ENCODE measurements around the gene PMEPA1. TPM values are rescaled to one million over a fixed set of nuclear protein-coding genes. Genes with fewer than 3 reads are reported as not detected.

Gene PMEPA1
- total and polyA plus RNA-seq, 3 experiments from 2014 or later = 0.30 to 4.4 (median 3.8) TPM

DNA sequence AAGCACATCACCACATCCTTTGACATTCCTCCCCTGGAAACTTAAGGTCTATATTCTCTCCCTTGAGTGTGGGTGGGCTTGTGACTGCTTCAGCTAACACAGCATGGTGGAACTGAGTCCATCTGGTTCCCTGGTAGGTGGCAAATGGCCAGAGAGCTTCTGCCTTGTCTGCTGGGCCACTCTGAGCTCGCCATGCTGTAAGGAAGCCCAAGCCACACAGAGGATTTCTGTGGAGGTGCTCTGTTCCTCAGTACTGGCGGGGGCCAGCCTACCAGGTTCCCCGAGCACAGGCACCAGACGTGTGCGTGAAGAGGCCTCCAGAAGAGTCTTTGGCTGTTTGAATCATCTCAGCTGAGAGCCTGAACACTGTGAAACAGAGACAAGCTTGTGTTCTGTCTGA lies 41.6 kb upstream of the PMEPA1 start:
- Histone ChIP-seq H3K4me1 (ENCODE audit: insufficient read depth, low read length) (peaks cover 4% of the 10 kb centered on the region), H3K27ac (ENCODE audit: low read depth, low read length) (no peak overlapping the region), H3K4me3 (ENCODE audit: low read length) (no peak overlapping the region), H3K27me3 (ENCODE audit: insufficient read depth, low read length, poor library complexity, severe bottlenecking) (peaks cover 4% of the 10 kb centered on the region), H3K9me3 (ENCODE audit: low read length) (no peaks in the 10 kb centered on the region), H3K36me3 (ENCODE audit: insufficient read depth, low read length) (no peaks in the 10 kb centered on the region)
- Mint-ChIP-seq H3K36me3 (no peaks in the 10 kb centered on the region), H3K27ac (no peak overlapping the region), H3K4me1 (peaks cover 10 to 14% (median 13%) of the 10 kb centered on the region in 3 donors), H3K27me3 (peaks cover 32 to 57% of the 10 kb centered on the region in 2 donors), H3K9me3 (peaks cover 0 to 2% (median 0%) of the 10 kb centered on the region in 5 donors), H3K4me3 (no peak overlapping the region)
- ChIA-PET POLR2A (no interaction called here), CTCF (no interaction called here)
- DNase-seq = no peak

DNA sequence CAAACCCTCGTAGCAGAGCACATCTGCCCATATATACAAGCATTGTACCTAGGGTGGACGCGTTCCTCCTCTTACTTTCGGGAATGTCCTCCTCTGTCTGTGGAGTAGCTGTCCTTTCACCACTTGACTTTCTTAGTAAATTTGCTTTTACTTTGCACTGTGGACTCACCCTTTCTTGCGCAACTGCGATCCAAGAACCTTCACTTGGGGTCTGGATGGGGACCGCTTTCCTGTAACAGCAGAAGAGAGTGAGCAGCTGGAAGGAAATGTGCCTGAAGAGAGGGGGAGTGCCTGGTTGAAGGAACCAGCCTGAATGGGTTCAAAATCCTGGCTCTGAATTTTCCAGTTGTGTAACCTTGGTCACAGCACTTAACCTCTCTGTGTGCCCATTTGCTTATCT lies 40.1 kb upstream of the PMEPA1 start:
- H3K27ac Mint-ChIP-seq = no peak overlapping the region

GRCh38 chr20:57749131-57749690 lies 39.4 kb upstream of the PMEPA1 start:
- ChIA-PET POLR2A (no interaction called here), CTCF (interaction anchor here (0.9 kb wide), 1 partner anchor 13 kb away, joined by 3 read pairs; no protein-coding TSS in a partner anchor)
- H3K9me3 Mint-ChIP-seq = no peaks in the 10 kb centered on the region
- peak overlapping the region; percentile 37 for H3K4me3 ChIP-seq (ENCODE audit: low read length)
- no peaks in the 10 kb centered on the region for H3K36me3 Mint-ChIP-seq
- H3K36me3 ChIP-seq (ENCODE audit: insufficient read depth, low read length) = no peaks in the 10 kb centered on the region
- no peak for DNase-seq
- H3K9me3 ChIP-seq (ENCODE audit: low read length) = no peaks in the 10 kb centered on the region
- peaks cover 4% of the 10 kb centered on the region for H3K4me1 ChIP-seq (ENCODE audit: insufficient read depth, low read length)
- H3K27ac ChIP-seq (ENCODE audit: low read depth, low read length) = no peak overlapping the region
- peaks cover 10 to 14% (median 13%) of the 10 kb centered on the region in 3 donors for H3K4me1 Mint-ChIP-seq
- peaks cover 4% of the 10 kb centered on the region for H3K27me3 ChIP-seq (ENCODE audit: insufficient read depth, low read length, poor library complexity, severe bottlenecking)
- H3K27me3 Mint-ChIP-seq = peaks cover 28 to 46% of the 10 kb centered on the region in 2 donors
- H3K27ac Mint-ChIP-seq = peak overlapping the region in 2 of 8 donors; percentile 43 to 52
- peak overlapping the region in 6 of 7 donors; percentile 40 to 77 (median 70) for H3K4me3 Mint-ChIP-seq

More for the DNA sequence above, 40.1 kb upstream of the PMEPA1 start:
- Mint-ChIP-seq H3K27me3 (peaks cover 28 to 49% of the 10 kb centered on the region in 2 donors), H3K9me3 (no peaks in the 10 kb centered on the region), H3K4me3 (no peak overlapping the region), H3K36me3 (no peaks in the 10 kb centered on the region), H3K4me1 (peaks cover 10 to 14% (median 13%) of the 10 kb centered on the region in 3 donors)
- H3K9me3 ChIP-seq (ENCODE audit: low read length) = no peaks in the 10 kb centered on the region
- peaks cover 4% of the 10 kb centered on the region for H3K27me3 ChIP-seq (ENCODE audit: insufficient read depth, low read length, poor library complexity, severe bottlenecking)
- H3K36me3 ChIP-seq (ENCODE audit: insufficient read depth, low read length) = no peaks in the 10 kb centered on the region
- H3K4me3 ChIP-seq (ENCODE audit: low read length) = no peak overlapping the region
- POLR2A ChIA-PET = no interaction called here
- CTCF ChIA-PET = interaction anchor here (0.9 kb wide), 1 partner anchor 12 kb away, joined by 3 read pairs; no protein-coding TSS in a partner anchor
- no peak for DNase-seq
- H3K27ac ChIP-seq (ENCODE audit: low read depth, low read length) = no peak overlapping the region
- H3K4me1 ChIP-seq (ENCODE audit: insufficient read depth, low read length) = peaks cover 4% of the 10 kb centered on the region

DNA sequence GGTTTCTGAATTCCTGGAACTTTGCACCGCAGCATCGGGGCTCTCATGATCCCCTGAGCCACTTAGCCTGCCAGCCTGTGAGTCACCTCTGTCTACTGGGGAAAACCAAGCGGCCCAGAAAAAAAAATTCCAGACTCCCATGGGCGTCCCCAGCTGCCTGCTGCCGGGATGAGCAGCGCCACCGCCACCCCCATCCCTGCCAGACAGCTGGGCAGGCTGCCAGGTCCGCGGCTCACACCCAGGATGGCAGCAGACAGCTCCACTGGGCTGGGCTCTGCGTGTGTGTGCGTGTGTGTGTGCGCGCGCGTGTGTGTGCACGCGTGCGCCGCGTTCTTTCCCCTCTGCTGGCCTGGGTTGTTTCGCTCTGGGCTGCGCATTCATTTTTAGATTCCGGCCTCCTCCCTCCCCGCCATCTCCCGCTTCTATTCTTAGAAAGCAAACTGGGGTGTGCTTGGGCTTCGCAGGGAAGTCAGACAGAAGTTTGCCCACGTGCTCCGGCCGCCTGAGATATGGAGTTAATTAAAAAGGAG lies 38.9 kb upstream of the PMEPA1 start:
- POLR2A ChIA-PET = no interaction called here
- H3K27me3 Mint-ChIP-seq = peaks cover 28 to 42% of the 10 kb centered on the region in 2 donors
- peak overlapping the region; percentile 37 for H3K4me3 ChIP-seq (ENCODE audit: low read length)
- no peaks in the 10 kb centered on the region for H3K9me3 ChIP-seq (ENCODE audit: low read length)
- CTCF ChIA-PET = no interaction called here
- H3K27ac Mint-ChIP-seq = peak overlapping the region in 6 of 8 donors; percentile 34 to 83 (median 60)
- H3K4me1 ChIP-seq (ENCODE audit: insufficient read depth, low read length) = peaks cover 4% of the 10 kb centered on the region
- no peaks in the 10 kb centered on the region for H3K9me3 Mint-ChIP-seq
- peaks cover 4% of the 10 kb centered on the region for H3K27me3 ChIP-seq (ENCODE audit: insufficient read depth, low read length, poor library complexity, severe bottlenecking)
- no peaks in the 10 kb centered on the region for H3K36me3 Mint-ChIP-seq
- no peak overlapping the region for H3K27ac ChIP-seq (ENCODE audit: low read depth, low read length)
- H3K4me1 Mint-ChIP-seq = peaks cover 10 to 14% (median 13%) of the 10 kb centered on the region in 3 donors
- H3K4me3 Mint-ChIP-seq = peak overlapping the region; percentile 40 to 83 (median 73)
- peak; percentile 15 to 68 (median 36) for DNase-seq
- H3K36me3 ChIP-seq (ENCODE audit: insufficient read depth, low read length) = no peaks in the 10 kb centered on the region

DNA sequence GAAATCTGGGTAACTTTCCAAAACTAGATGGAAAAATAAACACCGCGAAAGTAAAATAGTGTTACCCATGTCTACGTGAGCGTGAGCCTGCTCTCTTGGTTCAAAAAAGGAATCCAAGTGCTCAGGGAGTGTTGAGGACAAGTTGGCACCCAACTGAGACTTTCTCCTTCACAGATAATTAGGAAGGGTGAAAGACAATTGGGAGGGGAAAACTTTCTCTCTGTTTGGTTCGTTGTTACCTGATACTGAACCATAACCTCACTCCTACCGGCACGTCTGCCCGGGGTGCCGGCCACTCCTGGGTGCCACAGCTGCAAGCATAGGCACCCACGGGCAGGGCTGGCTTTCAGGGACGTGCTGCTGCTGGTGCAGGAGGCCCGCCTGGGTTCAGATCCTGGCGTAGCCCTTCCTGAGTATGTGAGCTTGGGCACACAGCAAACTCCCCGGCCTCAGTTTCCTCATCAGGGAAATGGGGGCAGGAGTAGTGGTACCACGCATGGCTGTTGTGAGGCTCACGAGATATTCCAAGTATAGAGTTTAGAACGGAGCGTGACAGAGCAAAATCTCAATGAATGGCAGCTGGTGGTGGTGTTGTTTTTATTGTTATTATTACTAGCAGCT lies 38.2 kb upstream of the PMEPA1 start:
- Mint-ChIP-seq H3K9me3 (peaks cover 0 to 3% (median 0%) of the 10 kb centered on the region in 5 donors), H3K36me3 (no peaks in the 10 kb centered on the region), H3K27ac (peak overlapping the region in 2 of 8 donors; percentile 34 to 60), H3K27me3 (peaks cover 26 to 37% of the 10 kb centered on the region in 2 donors), H3K4me3 (peak overlapping the region in 4 of 7 donors; percentile 12 to 73 (median 68)), H3K4me1 (peaks cover 10 to 14% (median 13%) of the 10 kb centered on the region in 3 donors)
- ChIA-PET CTCF (no interaction called here), POLR2A (no interaction called here)
- Histone ChIP-seq H3K9me3 (ENCODE audit: low read length) (no peaks in the 10 kb centered on the region), H3K36me3 (ENCODE audit: insufficient read depth, low read length) (no peaks in the 10 kb centered on the region), H3K4me3 (ENCODE audit: low read length) (no peak overlapping the region), H3K27me3 (ENCODE audit: insufficient read depth, low read length, poor library complexity, severe bottlenecking) (peaks cover 4% of the 10 kb centered on the region), H3K27ac (ENCODE audit: low read depth, low read length) (no peak overlapping the region), H3K4me1 (ENCODE audit: insufficient read depth, low read length) (peaks cover 4% of the 10 kb centered on the region)
- no peak for DNase-seq

GRCh38 chr20:57746832-57747404 lies 37.1 kb upstream of the PMEPA1 start:
- Mint-ChIP-seq H3K4me3 (no peak overlapping the region), H3K4me1 (peaks cover 10 to 14% (median 13%) of the 10 kb centered on the region in 3 donors), H3K9me3 (peaks cover 0 to 3% (median 0%) of the 10 kb centered on the region in 5 donors), H3K27ac (no peak overlapping the region), H3K27me3 (peaks cover 20 to 45% of the 10 kb centered on the region in 2 donors), H3K36me3 (no peaks in the 10 kb centered on the region)
- Histone ChIP-seq H3K27me3 (ENCODE audit: insufficient read depth, low read length, poor library complexity, severe bottlenecking) (peaks cover 4% of the 10 kb centered on the region), H3K4me1 (ENCODE audit: insufficient read depth, low read length) (peaks cover 4% of the 10 kb centered on the region), H3K9me3 (ENCODE audit: low read length) (no peaks in the 10 kb centered on the region), H3K4me3 (ENCODE audit: low read length) (no peak overlapping the region), H3K27ac (ENCODE audit: low read depth, low read length) (no peak overlapping the region), H3K36me3 (ENCODE audit: insufficient read depth, low read length) (no peaks in the 10 kb centered on the region)
- ChIA-PET POLR2A (no interaction called here), CTCF (no interaction called here)
- DNase-seq = no peak

DNA sequence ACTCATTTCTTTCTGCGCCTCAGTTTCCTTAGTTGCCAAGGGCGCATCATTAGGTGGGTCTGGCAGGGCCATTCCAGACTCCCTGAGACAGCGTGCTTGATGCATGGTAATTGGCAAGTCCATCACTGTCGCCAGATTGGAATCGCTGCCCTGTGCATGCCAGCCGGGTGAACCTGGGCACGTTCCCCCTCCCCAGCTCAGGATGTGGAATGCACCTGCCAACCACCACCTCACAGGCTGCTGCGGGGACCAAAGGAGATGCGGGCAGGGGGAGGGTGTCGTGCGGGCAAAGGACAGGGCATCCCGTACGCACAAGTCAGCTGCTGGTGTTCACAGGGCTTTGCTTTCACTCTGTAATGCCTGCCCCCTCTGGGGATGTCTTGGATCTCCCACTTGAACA lies 36.4 kb upstream of the PMEPA1 start:
- H3K27ac ChIP-seq (ENCODE audit: low read depth, low read length) = no peak overlapping the region
- H3K36me3 ChIP-seq (ENCODE audit: insufficient read depth, low read length) = no peaks in the 10 kb centered on the region
- Mint-ChIP-seq H3K27ac (no peak overlapping the region), H3K4me1 (peaks cover 10 to 14% (median 13%) of the 10 kb centered on the region in 3 donors), H3K27me3 (peaks cover 20 to 53% of the 10 kb centered on the region in 2 donors), H3K9me3 (peaks cover 0 to 3% (median 0%) of the 10 kb centered on the region in 5 donors), H3K36me3 (no peaks in the 10 kb centered on the region), H3K4me3 (no peak overlapping the region)
- POLR2A ChIA-PET = no interaction called here
- CTCF ChIA-PET = no interaction called here
- DNase-seq = no peak
- no peak overlapping the region for H3K4me3 ChIP-seq (ENCODE audit: low read length)
- H3K27me3 ChIP-seq (ENCODE audit: insufficient read depth, low read length, poor library complexity, severe bottlenecking) = peaks cover 4% of the 10 kb centered on the region
- H3K4me1 ChIP-seq (ENCODE audit: insufficient read depth, low read length) = peaks cover 4% of the 10 kb centered on the region
- H3K9me3 ChIP-seq (ENCODE audit: low read length) = no peaks in the 10 kb centered on the region

GRCh38 chr20:57744206-57744605 lies 34.4 kb upstream of the PMEPA1 start:
- Mint-ChIP-seq H3K9me3 (peaks cover 0 to 3% (median 0%) of the 10 kb centered on the region in 5 donors), H3K27ac (no peak overlapping the region), H3K4me1 (peaks cover 10 to 12% (median 11%) of the 10 kb centered on the region in 3 donors), H3K36me3 (no peaks in the 10 kb centered on the region), H3K27me3 (peaks cover 10 to 47% of the 10 kb centered on the region in 2 donors), H3K4me3 (no peak overlapping the region)
- peaks cover 2% of the 10 kb centered on the region for H3K4me1 ChIP-seq (ENCODE audit: insufficient read depth, low read length)
- H3K27ac ChIP-seq (ENCODE audit: low read depth, low read length) = no peak overlapping the region
- H3K4me3 ChIP-seq (ENCODE audit: low read length) = no peak overlapping the region
- H3K27me3 ChIP-seq (ENCODE audit: insufficient read depth, low read length, poor library complexity, severe bottlenecking) = peaks cover 2% of the 10 kb centered on the region
- no peak for DNase-seq
- ChIA-PET POLR2A (no interaction called here), CTCF (no interaction called here)
- no peaks in the 10 kb centered on the region for H3K36me3 ChIP-seq (ENCODE audit: insufficient read depth, low read length)
- H3K9me3 ChIP-seq (ENCODE audit: low read length) = no peaks in the 10 kb centered on the region

Measured in CD8-positive, alpha-beta memory T cell (primary cell).